Neural cell (in vitro differentiated cells): ENCODE data around the gene ZSCAN1. TPM values are rescaled to one million over a fixed set of nuclear protein-coding genes. Genes with fewer than 3 reads are reported as not detected.

ENCODE experiments used
- H2AFZ ChIP-seq: fragments of 200-600, 300-800 bp; sonication (generic), shearing (Covaris generic); 2 replicates; pipeline ENCODE4 v1.6.0; 2014; ENCODE audit warnings: low read depth, mild to moderate bottlenecking, antibody characterized with exemption, low read length, moderate library complexity
- H3F3A ChIP-seq: fragments of 200-600 bp; shearing (Covaris generic); 2 replicates; pipeline ENCODE4 v1.6.1; 2016; ENCODE audit warnings: mild to moderate bottlenecking, moderate library complexity, mixed read lengths, antibody characterized with exemption, low read length; ENCODE audit not compliant: insufficient read depth, poor library complexity, severe bottlenecking
- H3K27ac ChIP-seq: fragments of 200-600, 300-800 bp; sonication (generic), shearing (Covaris generic); 2 replicates; pipeline ENCODE4 v1.5.1; 2014; ENCODE audit warnings: mild to moderate bottlenecking, low read length, moderate library complexity
- H3K27me3 ChIP-seq: fragments of 300-800, 200-600 bp; sonication (generic), shearing (Covaris generic); 2 replicates; pipeline ENCODE4 v1.6.0; 2014; ENCODE audit warnings: mild to moderate bottlenecking, low read depth, low read length, moderate library complexity; ENCODE audit not compliant: insufficient read depth
- H3K36me3 ChIP-seq: fragments of 300-800, 200-600 bp; sonication (generic), shearing (Covaris generic); 2 replicates; pipeline ENCODE4 v1.5.1; 2014; ENCODE audit warnings: mild to moderate bottlenecking, antibody characterized with exemption, low read length, moderate library complexity; ENCODE audit not compliant: insufficient read depth
- H3K4me2 ChIP-seq: fragments of 300-800, 200-600 bp; sonication (generic), shearing (Covaris generic); 2 replicates; pipeline ENCODE4 v1.6.0; 2014; ENCODE audit warnings: mild to moderate bottlenecking, low read length
- H3K4me3 ChIP-seq: fragments of 300-800, 200-600 bp; sonication (generic), shearing (Covaris generic); 2 replicates; pipeline ENCODE4 v1.5.1; 2014; ENCODE audit warnings: mild to moderate bottlenecking, low read length, moderate library complexity
- H3K79me2 ChIP-seq: fragments of 200-600 bp; shearing (Covaris generic); replicated peaks from 2 replicates; pipeline ENCODE4 v1.6.0; 2014; ENCODE audit warnings: mild to moderate bottlenecking, low read length, moderate library complexity; ENCODE audit not compliant: insufficient read depth
- H3K9ac ChIP-seq: fragments of 300-800, 200-600 bp; sonication (generic), shearing (Covaris generic); 2 replicates; pipeline ENCODE4 v1.6.1; 2016; ENCODE audit warnings: mild to moderate bottlenecking, low read length, mixed read lengths
- H3K9me2 ChIP-seq: fragments of 200-600 bp; shearing (Covaris generic); 2 replicates; pipeline ENCODE4 v1.6.1; 2016; ENCODE audit warnings: mild to moderate bottlenecking, low read length, mixed read lengths; ENCODE audit not compliant: insufficient read depth
- H3K9me3 ChIP-seq: fragments of 200-600, 300-800 bp; sonication (generic), shearing (Covaris generic); 2 replicates; pipeline ENCODE4 v1.6.1; 2016; ENCODE audit warnings: mild to moderate bottlenecking, mixed run types, low read length, moderate library complexity, mixed read lengths
- H4K20me1 ChIP-seq: fragments of 200-600 bp; shearing (Covaris generic); 2 replicates; pipeline ENCODE4 v1.6.1; 2016; ENCODE audit warnings: mild to moderate bottlenecking, mixed run types; ENCODE audit not compliant: insufficient read depth
- CTCF ChIP-seq: fragments of 450-650 bp; IDR thresholded peaks from 2 replicates; pipeline ENCODE4 v1.5.1; 2014; ENCODE audit warnings: antibody characterized with exemption, mild to moderate bottlenecking, moderate library complexity; ENCODE audit not compliant: poor library complexity, severe bottlenecking
- EP300 ChIP-seq: fragments of 450-650 bp; conservative IDR thresholded peaks from 2 replicates; pipeline ENCODE4 v1.6.1; 2014; ENCODE audit warnings: antibody characterized with exemption, mild to moderate bottlenecking, moderate library complexity; ENCODE audit not compliant: poor library complexity, severe bottlenecking
- EZH2 ChIP-seq: fragments of 200-600, 300-800 bp; shearing (Covaris generic), sonication (generic); IDR thresholded peaks from 2 replicates; pipeline ENCODE4 v1.6.1; 2014; ENCODE audit warnings: antibody characterized with exemption, low read length, borderline replicate concordance, mild to moderate bottlenecking; ENCODE audit not compliant: insufficient read depth, poor library complexity, severe bottlenecking
- MXI1 ChIP-seq: fragments of 450-650 bp; conservative IDR thresholded peaks from 2 replicates; pipeline ENCODE4 v1.6.1; 2014; ENCODE audit warnings: antibody characterized with exemption, mild to moderate bottlenecking; ENCODE audit not compliant: poor library complexity, severe bottlenecking
- POLR2AphosphoS5 ChIP-seq: IDR thresholded peaks from 2 replicates; pipeline ENCODE4 v1.6.1; 2012
- RAD21 ChIP-seq: fragments of 450-650 bp; conservative IDR thresholded peaks from 2 replicates; pipeline ENCODE4 v1.6.1; 2014; ENCODE audit warnings: antibody characterized with exemption, mild to moderate bottlenecking, moderate library complexity
- REST ChIP-seq: IDR thresholded peaks from 2 replicates; pipeline ENCODE4 v1.6.1; 2012; ENCODE audit warnings: borderline replicate concordance
- SMC3 ChIP-seq: fragments of 450-650 bp; conservative IDR thresholded peaks from 2 replicates; pipeline ENCODE4 v1.6.1; 2014; ENCODE audit warnings: antibody characterized with exemption, mild to moderate bottlenecking, moderate library complexity; ENCODE audit not compliant: poor library complexity
- TAF1 ChIP-seq: IDR thresholded peaks from 2 replicates; pipeline ENCODE4 v1.6.1; 2012; ENCODE audit warnings: low read depth
- polyA plus RNA-seq: library from polyadenylated mRNA; depleted of rRNA; stranded (reverse); fragments of >200 nt; gene quantifications from 2 replicates; pipeline ENCODE4 v1.2.3, GENCODE V29; 2014

ZSCAN1 gene
- polyA plus RNA-seq, 1 donor from 2014 or later = 6.3 TPM

GRCh38 chr19:58093071-58093470, 59.2 kb downstream of the ZSCAN1 start:
- Histone ChIP-seq H3K4me3 (no peak overlapping the region), H4K20me1 (no peaks in the 10 kb centered on the region), H3K79me2 (peaks cover 28% of the 10 kb centered on the region), H3K9ac (no peak overlapping the region), H3K9me3 (peaks cover 47% of the 10 kb centered on the region), H3K27me3 (no peaks in the 10 kb centered on the region), H3F3A (no peaks in the 10 kb centered on the region), H3K4me2 (no peak overlapping the region), H3K9me2 (no peaks in the 10 kb centered on the region), H3K36me3 (peaks cover 29% of the 10 kb centered on the region), H2AFZ (no peak overlapping the region), H3K27ac (no peak overlapping the region)
- no peak for TF ChIP-seq TAF1
- no peak for TF ChIP-seq REST
- no peak for TF ChIP-seq EP300
- TF ChIP-seq POLR2AphosphoS5 = no peak
- no peak for TF ChIP-seq CTCF
- TF ChIP-seq RAD21 = no peak
- no peak for TF ChIP-seq EZH2
- no peak for TF ChIP-seq MXI1
- TF ChIP-seq SMC3 = no peak

GRCh38 chr19:58095328-58095727, 61.5 kb downstream of the ZSCAN1 start:
- Histone ChIP-seq H2AFZ (no peak overlapping the region), H3K9ac (no peak overlapping the region), H3K9me3 (peaks cover 48% of the 10 kb centered on the region), H3K4me2 (no peak overlapping the region), H3K4me3 (no peak overlapping the region), H3K27me3 (no peaks in the 10 kb centered on the region), H3K27ac (no peak overlapping the region), H3K79me2 (peaks cover 28% of the 10 kb centered on the region), H4K20me1 (no peaks in the 10 kb centered on the region), H3K36me3 (peaks cover 29% of the 10 kb centered on the region), H3F3A (peaks cover 2% of the 10 kb centered on the region), H3K9me2 (no peaks in the 10 kb centered on the region)
- TF ChIP-seq POLR2AphosphoS5 (no peak), RAD21 (no peak), EP300 (no peak), CTCF (no peak), EZH2 (no peak), MXI1 (no peak)
